WTC11 (cell line): Measurements from ENCODE around the gene OTULIN. TPM values are rescaled to one million over a fixed set of nuclear protein-coding genes. Genes with fewer than 3 reads are reported as not detected.

Experiments used
- ATAC-seq: fragments of 200-7000 bp; cut with Tn5 transposase; 2 replicates; pipeline ENCODE4 v1.10.0; 2021; ENCODE audit warnings: mild to moderate bottlenecking, moderate library complexity
- CTCF ChIA-PET: fragments of 300-600 bp; sonication (Branson Sonifier 250); formaldehyde crosslinking; loops from one replicate; lab custom pipeline; 2021; ENCODE audit warnings: antibody characterized with exemption; lab: Charles Lee
- POLR2A ChIA-PET: fragments of 350-600 bp; sonication (Branson Sonifier 250); formaldehyde crosslinking; loops from one replicate; lab custom pipeline; 2021; ENCODE audit warnings: antibody characterized with exemption; lab: Charles Lee
- DNase-seq: peaks from one replicate; pipeline ENCODE4 v3.0.0; 2021; ENCODE audit warnings: low spot score
- H3K27ac Mint-ChIP-seq: 2 replicates; pipeline ENCODE4 v1.8.0; 2021; ENCODE audit warnings: mixed read lengths
- H3K27me3 Mint-ChIP-seq: 2 replicates; pipeline ENCODE4 v1.8.0; 2021; ENCODE audit warnings: low read depth, mild to moderate bottlenecking, moderate library complexity, mixed read lengths
- H3K36me3 Mint-ChIP-seq: 2 replicates; pipeline ENCODE4 v1.8.0; 2021; ENCODE audit warnings: mixed read lengths
- H3K4me1 Mint-ChIP-seq: 2 replicates; pipeline ENCODE4 v1.8.0; 2022; ENCODE audit warnings: mixed read lengths
- H3K4me3 Mint-ChIP-seq: 2 replicates; pipeline ENCODE4 v1.8.0; 2021; ENCODE audit warnings: mild to moderate bottlenecking, moderate library complexity, mixed read lengths
- H3K9me3 Mint-ChIP-seq: 2 replicates; pipeline ENCODE4 v1.8.0; 2021; ENCODE audit warnings: mixed read lengths
- FOXK1 ChIP-seq: sonication (generic); formaldehyde crosslinking; IDR thresholded peaks from 2 replicates; pipeline ENCODE4 v1.8.0; 2022; ENCODE audit warnings: mild to moderate bottlenecking, moderate library complexity, missing genetic modification reagents
- GTF2I ChIP-seq: fragments of 250-450 bp; sonication (Bioruptor Pico); conservative IDR thresholded peaks from 2 replicates; pipeline ENCODE4 v1.4.0; 2021; ENCODE audit warnings: mild to moderate bottlenecking
- SMAD3 ChIP-seq: sonication (generic); formaldehyde crosslinking; IDR thresholded peaks from 2 replicates; pipeline ENCODE4 v1.8.0; 2022; ENCODE audit warnings: missing genetic modification reagents, mild to moderate bottlenecking, borderline replicate concordance
- SOX15 ChIP-seq: fragments of 250-450 bp; sonication (Bioruptor Pico); IDR thresholded peaks from 2 replicates; pipeline ENCODE4 v1.9.0; 2021; ENCODE audit warnings: mild to moderate bottlenecking
- total RNA-seq: library from RNA; stranded (reverse); gene quantifications from 3 replicates; pipeline ENCODE4 v1.2.3, GENCODE V29; 2021
- TF ChIP-seq, protein P1 (sequence below): fragments of 200-600 bp; IDR thresholded peaks from 2 replicates; pipeline ENCODE4 v1.8.0; 2022; ENCODE audit warnings: antibody characterized with exemption
- TF ChIP-seq, protein P2 (sequence below): sonication (generic); formaldehyde crosslinking; IDR thresholded peaks from 2 replicates; pipeline ENCODE4 v1.8.1; 2022; ENCODE audit warnings: mild to moderate bottlenecking, moderate library complexity, missing genetic modification reagents
- TF ChIP-seq, protein P3 (sequence below): sonication (generic); formaldehyde crosslinking; IDR thresholded peaks from 2 replicates; pipeline ENCODE4 v1.8.0; 2022; ENCODE audit warnings: mild to moderate bottlenecking, missing genetic modification reagents
- TF ChIP-seq, protein P4 (sequence below): sonication (generic); formaldehyde crosslinking; IDR thresholded peaks from 2 replicates; pipeline ENCODE4 v1.8.1; 2022; ENCODE audit warnings: missing genetic modification reagents, borderline replicate concordance
- TF ChIP-seq, protein P5 (sequence below): sonication (generic); formaldehyde crosslinking; IDR thresholded peaks from 2 replicates; pipeline ENCODE4 v1.8.1; 2023; ENCODE audit warnings: mild to moderate bottlenecking, missing genetic modification reagents
- TF ChIP-seq, protein P6 (sequence below): sonication (generic); formaldehyde crosslinking; IDR thresholded peaks from 2 replicates; pipeline ENCODE4 v1.8.1; 2023; ENCODE audit warnings: mild to moderate bottlenecking, missing genetic modification reagents, borderline replicate concordance
- TF ChIP-seq, protein P7 (sequence below): sonication (generic); formaldehyde crosslinking; conservative IDR thresholded peaks from 2 replicates; pipeline ENCODE4 v1.8.1; 2022; ENCODE audit warnings: mild to moderate bottlenecking, missing genetic modification reagents
- TF ChIP-seq, protein P8 (sequence below): sonication (generic); formaldehyde crosslinking; IDR thresholded peaks from 2 replicates; pipeline ENCODE4 v1.8.0; 2023; ENCODE audit warnings: missing genetic modification reagents
- TF ChIP-seq, protein P9 (sequence below): sonication (generic); formaldehyde crosslinking; IDR thresholded peaks from 2 replicates; pipeline ENCODE4 v1.8.0; 2022; ENCODE audit warnings: mild to moderate bottlenecking, missing genetic modification reagents

OTULIN gene
- total RNA-seq, 1 experiment from 2014 or later, result 25.0 TPM

DNA sequence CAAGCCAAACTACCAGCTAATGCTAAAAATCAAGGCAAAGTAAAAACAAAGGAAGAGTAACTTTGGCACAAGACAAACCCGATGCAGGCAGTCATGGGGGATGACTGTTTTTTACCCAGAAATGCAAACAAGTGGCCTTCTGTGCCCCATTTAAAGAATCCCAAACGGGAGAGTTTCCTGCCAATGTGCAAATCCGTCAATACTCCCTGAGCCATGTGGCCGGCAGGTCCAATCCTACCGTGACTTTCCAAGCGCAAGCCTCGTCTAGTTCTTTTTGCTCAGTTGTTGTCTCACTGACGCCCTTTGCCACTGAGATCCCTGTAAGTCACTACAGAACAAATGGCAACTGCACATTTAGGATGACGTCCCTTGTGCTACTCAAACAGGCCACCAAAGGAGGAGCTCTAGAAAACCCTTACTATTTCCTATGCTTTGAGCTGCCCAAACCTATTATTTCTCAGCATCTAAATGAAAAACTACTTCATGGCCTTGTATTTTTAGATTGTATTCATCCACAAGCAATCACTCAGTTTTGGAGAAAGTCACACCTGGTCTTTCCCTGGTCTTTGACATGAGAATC lies 43.4 kb downstream of the OTULIN start (continued):
- TF ChIP-seq, protein P1, sequence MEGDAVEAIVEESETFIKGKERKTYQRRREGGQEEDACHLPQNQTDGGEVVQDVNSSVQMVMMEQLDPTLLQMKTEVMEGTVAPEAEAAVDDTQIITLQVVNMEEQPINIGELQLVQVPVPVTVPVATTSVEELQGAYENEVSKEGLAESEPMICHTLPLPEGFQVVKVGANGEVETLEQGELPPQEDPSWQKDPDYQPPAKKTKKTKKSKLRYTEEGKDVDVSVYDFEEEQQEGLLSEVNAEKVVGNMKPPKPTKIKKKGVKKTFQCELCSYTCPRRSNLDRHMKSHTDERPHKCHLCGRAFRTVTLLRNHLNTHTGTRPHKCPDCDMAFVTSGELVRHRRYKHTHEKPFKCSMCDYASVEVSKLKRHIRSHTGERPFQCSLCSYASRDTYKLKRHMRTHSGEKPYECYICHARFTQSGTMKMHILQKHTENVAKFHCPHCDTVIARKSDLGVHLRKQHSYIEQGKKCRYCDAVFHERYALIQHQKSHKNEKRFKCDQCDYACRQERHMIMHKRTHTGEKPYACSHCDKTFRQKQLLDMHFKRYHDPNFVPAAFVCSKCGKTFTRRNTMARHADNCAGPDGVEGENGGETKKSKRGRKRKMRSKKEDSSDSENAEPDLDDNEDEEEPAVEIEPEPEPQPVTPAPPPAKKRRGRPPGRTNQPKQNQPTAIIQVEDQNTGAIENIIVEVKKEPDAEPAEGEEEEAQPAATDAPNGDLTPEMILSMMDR, result no peak
- TF ChIP-seq, protein P2, sequence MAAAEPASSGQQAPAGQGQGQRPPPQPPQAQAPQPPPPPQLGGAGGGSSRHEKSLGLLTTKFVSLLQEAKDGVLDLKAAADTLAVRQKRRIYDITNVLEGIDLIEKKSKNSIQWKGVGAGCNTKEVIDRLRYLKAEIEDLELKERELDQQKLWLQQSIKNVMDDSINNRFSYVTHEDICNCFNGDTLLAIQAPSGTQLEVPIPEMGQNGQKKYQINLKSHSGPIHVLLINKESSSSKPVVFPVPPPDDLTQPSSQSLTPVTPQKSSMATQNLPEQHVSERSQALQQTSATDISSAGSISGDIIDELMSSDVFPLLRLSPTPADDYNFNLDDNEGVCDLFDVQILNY, result no peak
- TF ChIP-seq, protein P3, sequence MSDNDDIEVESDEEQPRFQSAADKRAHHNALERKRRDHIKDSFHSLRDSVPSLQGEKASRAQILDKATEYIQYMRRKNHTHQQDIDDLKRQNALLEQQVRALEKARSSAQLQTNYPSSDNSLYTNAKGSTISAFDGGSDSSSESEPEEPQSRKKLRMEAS (CRISPR knock-in tag), result no peak

DNA sequence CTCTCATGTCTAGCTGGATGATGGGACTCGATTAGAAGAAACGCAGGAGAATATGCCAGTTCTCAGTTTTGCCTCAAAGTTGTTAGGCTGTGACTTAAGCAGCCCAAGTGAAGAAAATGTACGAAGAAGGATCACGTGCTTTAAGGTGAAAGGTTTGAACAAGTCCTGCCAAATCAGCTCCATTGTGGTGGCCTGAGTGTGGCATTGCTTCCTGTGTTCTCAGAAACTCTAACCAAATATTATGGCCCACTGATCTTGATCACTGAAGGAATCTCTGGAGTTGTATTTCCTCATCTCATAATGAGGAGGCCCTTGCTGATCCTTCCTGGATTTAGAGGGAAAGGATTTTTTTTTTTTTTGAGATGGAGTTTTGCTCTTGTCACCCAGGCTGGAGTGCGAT lies 44.0 kb downstream of the OTULIN start:
- TF ChIP-seq, protein P4, sequence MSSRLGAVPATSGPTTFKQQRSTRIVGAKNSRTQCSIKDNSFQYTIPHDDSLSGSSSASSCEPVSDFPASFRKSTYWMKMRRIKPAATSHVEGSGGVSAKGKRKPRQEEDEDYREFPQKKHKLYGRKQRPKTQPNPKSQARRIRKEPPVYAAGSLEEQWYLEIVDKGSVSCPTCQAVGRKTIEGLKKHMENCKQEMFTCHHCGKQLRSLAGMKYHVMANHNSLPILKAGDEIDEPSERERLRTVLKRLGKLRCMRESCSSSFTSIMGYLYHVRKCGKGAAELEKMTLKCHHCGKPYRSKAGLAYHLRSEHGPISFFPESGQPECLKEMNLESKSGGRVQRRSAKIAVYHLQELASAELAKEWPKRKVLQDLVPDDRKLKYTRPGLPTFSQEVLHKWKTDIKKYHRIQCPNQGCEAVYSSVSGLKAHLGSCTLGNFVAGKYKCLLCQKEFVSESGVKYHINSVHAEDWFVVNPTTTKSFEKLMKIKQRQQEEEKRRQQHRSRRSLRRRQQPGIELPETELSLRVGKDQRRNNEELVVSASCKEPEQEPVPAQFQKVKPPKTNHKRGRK, result no peak
- TF ChIP-seq, protein P5, sequence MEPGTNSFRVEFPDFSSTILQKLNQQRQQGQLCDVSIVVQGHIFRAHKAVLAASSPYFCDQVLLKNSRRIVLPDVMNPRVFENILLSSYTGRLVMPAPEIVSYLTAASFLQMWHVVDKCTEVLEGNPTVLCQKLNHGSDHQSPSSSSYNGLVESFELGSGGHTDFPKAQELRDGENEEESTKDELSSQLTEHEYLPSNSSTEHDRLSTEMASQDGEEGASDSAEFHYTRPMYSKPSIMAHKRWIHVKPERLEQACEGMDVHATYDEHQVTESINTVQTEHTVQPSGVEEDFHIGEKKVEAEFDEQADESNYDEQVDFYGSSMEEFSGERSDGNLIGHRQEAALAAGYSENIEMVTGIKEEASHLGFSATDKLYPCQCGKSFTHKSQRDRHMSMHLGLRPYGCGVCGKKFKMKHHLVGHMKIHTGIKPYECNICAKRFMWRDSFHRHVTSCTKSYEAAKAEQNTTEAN (CRISPR knock-in tag), result no peak
- TF ChIP-seq, protein P6, sequence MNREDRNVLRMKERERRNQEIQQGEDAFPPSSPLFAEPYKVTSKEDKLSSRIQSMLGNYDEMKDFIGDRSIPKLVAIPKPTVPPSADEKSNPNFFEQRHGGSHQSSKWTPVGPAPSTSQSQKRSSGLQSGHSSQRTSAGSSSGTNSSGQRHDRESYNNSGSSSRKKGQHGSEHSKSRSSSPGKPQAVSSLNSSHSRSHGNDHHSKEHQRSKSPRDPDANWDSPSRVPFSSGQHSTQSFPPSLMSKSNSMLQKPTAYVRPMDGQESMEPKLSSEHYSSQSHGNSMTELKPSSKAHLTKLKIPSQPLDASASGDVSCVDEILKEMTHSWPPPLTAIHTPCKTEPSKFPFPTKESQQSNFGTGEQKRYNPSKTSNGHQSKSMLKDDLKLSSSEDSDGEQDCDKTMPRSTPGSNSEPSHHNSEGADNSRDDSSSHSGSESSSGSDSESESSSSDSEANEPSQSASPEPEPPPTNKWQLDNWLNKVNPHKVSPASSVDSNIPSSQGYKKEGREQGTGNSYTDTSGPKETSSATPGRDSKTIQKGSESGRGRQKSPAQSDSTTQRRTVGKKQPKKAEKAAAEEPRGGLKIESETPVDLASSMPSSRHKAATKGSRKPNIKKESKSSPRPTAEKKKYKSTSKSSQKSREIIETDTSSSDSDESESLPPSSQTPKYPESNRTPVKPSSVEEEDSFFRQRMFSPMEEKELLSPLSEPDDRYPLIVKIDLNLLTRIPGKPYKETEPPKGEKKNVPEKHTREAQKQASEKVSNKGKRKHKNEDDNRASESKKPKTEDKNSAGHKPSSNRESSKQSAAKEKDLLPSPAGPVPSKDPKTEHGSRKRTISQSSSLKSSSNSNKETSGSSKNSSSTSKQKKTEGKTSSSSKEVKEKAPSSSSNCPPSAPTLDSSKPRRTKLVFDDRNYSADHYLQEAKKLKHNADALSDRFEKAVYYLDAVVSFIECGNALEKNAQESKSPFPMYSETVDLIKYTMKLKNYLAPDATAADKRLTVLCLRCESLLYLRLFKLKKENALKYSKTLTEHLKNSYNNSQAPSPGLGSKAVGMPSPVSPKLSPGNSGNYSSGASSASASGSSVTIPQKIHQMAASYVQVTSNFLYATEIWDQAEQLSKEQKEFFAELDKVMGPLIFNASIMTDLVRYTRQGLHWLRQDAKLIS (CRISPR knock-in tag), result no peak
- TF ChIP-seq FOXK1 (CRISPR knock-in tag) (no peak), SMAD3 (CRISPR knock-in tag) (no peak), SOX15 (CRISPR knock-in tag) (no peak), GTF2I (CRISPR knock-in tag) (no peak)
- TF ChIP-seq, protein P7, sequence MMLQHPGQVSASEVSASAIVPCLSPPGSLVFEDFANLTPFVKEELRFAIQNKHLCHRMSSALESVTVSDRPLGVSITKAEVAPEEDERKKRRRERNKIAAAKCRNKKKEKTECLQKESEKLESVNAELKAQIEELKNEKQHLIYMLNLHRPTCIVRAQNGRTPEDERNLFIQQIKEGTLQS (CRISPR knock-in tag), result no peak
- TF ChIP-seq, protein P1, result no peak
- TF ChIP-seq, protein P8, sequence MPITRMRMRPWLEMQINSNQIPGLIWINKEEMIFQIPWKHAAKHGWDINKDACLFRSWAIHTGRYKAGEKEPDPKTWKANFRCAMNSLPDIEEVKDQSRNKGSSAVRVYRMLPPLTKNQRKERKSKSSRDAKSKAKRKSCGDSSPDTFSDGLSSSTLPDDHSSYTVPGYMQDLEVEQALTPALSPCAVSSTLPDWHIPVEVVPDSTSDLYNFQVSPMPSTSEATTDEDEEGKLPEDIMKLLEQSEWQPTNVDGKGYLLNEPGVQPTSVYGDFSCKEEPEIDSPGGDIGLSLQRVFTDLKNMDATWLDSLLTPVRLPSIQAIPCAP (CRISPR knock-in tag), result no peak
- TF ChIP-seq, protein P9, sequence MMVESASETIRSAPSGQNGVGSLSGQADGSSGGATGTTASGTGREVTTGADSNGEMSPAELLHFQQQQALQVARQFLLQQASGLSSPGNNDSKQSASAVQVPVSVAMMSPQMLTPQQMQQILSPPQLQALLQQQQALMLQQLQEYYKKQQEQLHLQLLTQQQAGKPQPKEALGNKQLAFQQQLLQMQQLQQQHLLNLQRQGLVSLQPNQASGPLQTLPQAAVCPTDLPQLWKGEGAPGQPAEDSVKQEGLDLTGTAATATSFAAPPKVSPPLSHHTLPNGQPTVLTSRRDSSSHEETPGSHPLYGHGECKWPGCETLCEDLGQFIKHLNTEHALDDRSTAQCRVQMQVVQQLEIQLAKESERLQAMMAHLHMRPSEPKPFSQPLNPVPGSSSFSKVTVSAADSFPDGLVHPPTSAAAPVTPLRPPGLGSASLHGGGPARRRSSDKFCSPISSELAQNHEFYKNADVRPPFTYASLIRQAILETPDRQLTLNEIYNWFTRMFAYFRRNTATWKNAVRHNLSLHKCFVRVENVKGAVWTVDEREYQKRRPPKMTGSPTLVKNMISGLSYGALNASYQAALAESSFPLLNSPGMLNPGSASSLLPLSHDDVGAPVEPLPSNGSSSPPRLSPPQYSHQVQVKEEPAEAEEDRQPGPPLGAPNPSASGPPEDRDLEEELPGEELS (CRISPR knock-in tag), result no peak
- ATAC-seq (no peak), DNase-seq (no peak)
- H3K4me3 Mint-ChIP-seq, result no peak overlapping the region
- ChIA-PET CTCF (interaction anchor here (0.7 to 1.2 kb wide), 4 partner anchors 19 to 298 kb away, joined by 3 to 5 read pairs (median 3); no protein-coding TSS in a partner anchor), POLR2A (no interaction called here)
- H3K27me3 Mint-ChIP-seq, result no peaks in the 10 kb centered on the region; the same call in 1 of the 2 replicates
- no peaks in the 10 kb centered on the region for H3K4me1 Mint-ChIP-seq
- H3K27ac Mint-ChIP-seq, result peak overlapping the region; percentile 74; the same call in 1 of the 2 replicates
- H3K36me3 Mint-ChIP-seq, result peaks cover 48% of the 10 kb centered on the region
- peaks cover 14% of the 10 kb centered on the region for H3K9me3 Mint-ChIP-seq
